NB4 (cell line): ENCODE results near the gene QSOX1.
A peak's percentile ranks its signal among the peaks of the same experiment; 100 is the strongest.

ENCODE experiments used
- DNase-seq: peaks from one replicate; pipeline ENCODE4 v3.0.0; 2010; ENCODE audit warnings: low read depth
- H3K4me3 ChIP-seq: one replicate; pipeline ENCODE4 v1.5.1; 2011; ENCODE audit warnings: mild to moderate bottlenecking, low read depth, low read length, moderate library complexity
- MYC ChIP-seq: IDR thresholded peaks from 2 replicates; pipeline ENCODE4 v1.6.1; 2011; ENCODE audit warnings: low read depth, low read length
- POLR2A ChIP-seq: IDR thresholded peaks from 2 replicates; pipeline ENCODE4 v1.6.1; 2011; ENCODE audit warnings: mild to moderate bottlenecking; ENCODE audit not compliant: insufficient read length; ENCODE audit errors: extremely low read depth
- TF ChIP-seq, protein P1 (sequence below): IDR thresholded peaks from 2 replicates; pipeline ENCODE4 v1.6.1; 2011; ENCODE audit warnings: low read depth, low read length
- TF ChIP-seq, protein P2 (sequence below): IDR thresholded peaks from one replicate; pipeline ENCODE4 v1.5.1; 2012; ENCODE audit warnings: low read depth, low read length

Gene QSOX1

DNA sequence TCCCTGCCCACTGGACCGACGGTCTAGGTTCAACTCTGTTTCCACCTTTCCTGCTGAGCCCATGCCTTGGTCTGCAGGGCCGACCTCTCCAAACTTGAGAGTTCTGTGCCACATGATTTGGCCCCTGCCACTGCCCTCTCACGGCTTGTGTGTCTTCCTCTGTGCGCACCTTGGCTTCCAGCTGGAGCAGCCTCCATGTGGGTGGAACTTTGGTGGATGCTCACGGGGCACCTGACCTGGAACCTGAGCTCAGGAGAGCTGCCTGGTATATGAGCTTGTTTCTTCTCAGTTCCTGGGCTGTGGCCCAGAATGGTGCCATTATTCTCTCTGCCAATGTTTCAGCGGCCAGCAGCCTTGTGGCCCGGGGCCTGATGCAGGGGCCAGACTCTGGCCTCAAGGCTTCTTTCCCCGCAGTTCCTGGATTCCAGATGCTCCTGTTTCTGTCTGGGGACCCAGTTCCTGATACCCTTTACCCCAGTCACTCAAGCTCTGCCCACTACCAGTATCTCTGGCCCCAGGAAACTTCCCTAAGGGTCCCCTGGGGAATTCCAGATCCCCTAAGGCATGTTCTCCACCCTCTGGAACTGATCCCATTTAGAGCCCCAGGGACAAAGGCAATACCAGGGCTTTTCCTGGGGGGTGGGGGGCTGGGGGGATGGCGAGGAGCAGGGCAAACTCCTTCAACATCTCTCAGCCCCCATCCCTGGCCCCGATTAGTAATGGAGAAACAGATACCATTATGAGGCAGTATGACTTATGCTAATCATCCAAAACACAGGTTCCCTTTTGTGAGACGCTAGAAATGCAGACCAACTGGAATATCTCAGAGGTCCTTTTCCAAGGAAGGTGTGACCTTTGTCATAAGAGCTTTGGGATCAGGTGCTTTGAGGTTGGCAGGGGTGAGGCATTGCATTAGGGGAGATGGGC lies 11.1 kb downstream of the QSOX1 start:
- TF ChIP-seq, protein P1, sequence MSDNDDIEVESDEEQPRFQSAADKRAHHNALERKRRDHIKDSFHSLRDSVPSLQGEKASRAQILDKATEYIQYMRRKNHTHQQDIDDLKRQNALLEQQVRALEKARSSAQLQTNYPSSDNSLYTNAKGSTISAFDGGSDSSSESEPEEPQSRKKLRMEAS: no peak
- TF ChIP-seq MYC (no peak), POLR2A (no peak)
- TF ChIP-seq, protein P2, sequence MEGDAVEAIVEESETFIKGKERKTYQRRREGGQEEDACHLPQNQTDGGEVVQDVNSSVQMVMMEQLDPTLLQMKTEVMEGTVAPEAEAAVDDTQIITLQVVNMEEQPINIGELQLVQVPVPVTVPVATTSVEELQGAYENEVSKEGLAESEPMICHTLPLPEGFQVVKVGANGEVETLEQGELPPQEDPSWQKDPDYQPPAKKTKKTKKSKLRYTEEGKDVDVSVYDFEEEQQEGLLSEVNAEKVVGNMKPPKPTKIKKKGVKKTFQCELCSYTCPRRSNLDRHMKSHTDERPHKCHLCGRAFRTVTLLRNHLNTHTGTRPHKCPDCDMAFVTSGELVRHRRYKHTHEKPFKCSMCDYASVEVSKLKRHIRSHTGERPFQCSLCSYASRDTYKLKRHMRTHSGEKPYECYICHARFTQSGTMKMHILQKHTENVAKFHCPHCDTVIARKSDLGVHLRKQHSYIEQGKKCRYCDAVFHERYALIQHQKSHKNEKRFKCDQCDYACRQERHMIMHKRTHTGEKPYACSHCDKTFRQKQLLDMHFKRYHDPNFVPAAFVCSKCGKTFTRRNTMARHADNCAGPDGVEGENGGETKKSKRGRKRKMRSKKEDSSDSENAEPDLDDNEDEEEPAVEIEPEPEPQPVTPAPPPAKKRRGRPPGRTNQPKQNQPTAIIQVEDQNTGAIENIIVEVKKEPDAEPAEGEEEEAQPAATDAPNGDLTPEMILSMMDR: no peak
- H3K4me3 ChIP-seq: no peak overlapping the region
- no peak for DNase-seq

DNA sequence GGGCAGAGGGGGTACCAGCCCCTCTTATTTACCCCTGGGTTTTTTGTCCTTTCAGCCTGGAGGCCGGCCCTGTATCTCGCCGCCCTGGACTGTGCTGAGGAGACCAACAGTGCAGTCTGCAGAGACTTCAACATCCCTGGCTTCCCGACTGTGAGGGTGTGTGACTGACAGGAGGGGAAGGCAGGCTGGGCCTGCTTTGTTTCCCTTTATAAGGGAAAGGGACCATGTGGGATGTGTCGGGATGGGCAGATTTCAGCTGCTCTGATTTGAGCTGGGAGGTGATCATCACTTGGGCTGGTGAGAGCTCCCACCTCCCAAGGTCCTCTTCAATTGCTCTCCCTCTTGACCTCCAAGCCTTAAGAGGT lies 11.7 kb downstream of the QSOX1 start:
- no peak overlapping the region for H3K4me3 ChIP-seq
- TF ChIP-seq POLR2A: no peak
- TF ChIP-seq, protein P2: no peak
- TF ChIP-seq MYC: no peak
- DNase-seq: no peak

DNA sequence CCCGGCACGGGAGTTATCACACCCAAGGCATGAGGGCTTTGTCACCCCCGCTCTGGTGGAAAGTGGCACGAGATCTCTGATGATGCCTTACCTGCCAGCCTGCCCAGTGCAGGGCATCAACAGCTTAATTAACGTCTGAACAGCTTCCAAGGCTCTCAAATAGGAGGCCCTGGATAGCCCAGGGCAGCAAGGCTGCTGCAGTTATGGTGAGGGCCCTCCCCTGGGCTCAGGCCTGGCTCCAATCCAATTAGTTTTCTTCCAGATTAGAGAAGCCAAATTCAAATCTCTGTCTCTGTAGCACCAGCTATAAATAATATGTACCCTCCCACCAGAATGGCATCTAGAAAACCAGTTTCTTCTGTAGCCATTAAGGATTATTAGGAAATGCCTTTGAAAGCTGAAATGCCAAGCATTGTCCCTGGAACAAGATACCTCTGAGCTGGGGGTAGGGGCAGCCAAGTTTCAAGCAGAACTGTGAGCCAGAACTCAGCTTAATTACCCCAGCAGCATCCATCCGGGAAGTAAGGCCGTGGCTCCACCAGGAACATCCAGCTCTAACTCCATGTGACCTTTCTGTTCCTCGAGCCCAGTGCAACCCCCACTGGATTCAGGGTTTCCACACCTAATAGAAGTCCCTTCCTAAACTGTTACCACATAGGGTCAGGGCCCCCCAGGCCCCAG lies 12.5 kb downstream of the QSOX1 start:
- DNase-seq: no peak
- TF ChIP-seq POLR2A (no peak), MYC (no peak)
- TF ChIP-seq, protein P1: no peak
- TF ChIP-seq, protein P2: no peak

DNA sequence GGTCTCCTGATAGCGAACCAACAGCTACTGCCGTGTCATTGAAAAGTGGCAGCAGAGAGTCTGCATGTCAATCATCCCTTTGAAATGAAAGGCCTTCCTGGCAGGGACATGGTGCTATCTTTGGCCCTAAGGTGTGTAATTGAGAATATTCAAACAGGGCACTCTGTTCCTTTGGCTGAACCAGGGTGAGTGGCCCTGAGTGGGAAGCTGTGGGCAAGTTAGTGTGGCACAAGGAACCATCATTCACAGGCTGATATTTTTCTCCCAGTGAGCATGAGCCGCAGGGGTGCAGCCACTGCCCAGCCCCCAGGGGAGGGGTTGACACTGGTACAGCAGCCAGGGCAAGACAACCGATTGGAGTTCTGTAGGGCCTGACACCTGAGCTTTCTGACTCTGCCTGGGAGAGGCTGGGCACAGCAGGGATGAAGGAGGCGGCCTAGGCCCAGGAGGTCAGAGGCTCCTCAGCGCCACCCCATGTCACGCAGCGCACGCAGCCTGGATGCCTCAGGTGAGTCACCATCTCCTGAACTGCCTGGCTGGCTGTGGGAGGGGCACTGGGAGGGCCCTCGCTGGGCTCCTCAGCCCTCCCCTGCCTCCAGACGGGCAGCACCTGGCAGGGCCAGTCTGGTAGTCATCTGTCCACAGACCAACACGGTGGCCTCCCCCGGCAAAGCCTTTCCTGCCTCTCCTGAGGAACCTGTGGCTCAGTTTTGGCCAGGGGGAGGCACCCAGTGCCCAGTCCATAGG lies 13.2 kb downstream of the QSOX1 start:
- H3K4me3 ChIP-seq: no peak overlapping the region
- TF ChIP-seq, protein P2: no peak
- TF ChIP-seq, protein P1: no peak
- TF ChIP-seq POLR2A (no peak), MYC (no peak)
- DNase-seq: peak; percentile 26

More for the DNA sequence above, 12.5 kb downstream of the QSOX1 start:
- H3K4me3 ChIP-seq: no peak overlapping the region

DNA sequence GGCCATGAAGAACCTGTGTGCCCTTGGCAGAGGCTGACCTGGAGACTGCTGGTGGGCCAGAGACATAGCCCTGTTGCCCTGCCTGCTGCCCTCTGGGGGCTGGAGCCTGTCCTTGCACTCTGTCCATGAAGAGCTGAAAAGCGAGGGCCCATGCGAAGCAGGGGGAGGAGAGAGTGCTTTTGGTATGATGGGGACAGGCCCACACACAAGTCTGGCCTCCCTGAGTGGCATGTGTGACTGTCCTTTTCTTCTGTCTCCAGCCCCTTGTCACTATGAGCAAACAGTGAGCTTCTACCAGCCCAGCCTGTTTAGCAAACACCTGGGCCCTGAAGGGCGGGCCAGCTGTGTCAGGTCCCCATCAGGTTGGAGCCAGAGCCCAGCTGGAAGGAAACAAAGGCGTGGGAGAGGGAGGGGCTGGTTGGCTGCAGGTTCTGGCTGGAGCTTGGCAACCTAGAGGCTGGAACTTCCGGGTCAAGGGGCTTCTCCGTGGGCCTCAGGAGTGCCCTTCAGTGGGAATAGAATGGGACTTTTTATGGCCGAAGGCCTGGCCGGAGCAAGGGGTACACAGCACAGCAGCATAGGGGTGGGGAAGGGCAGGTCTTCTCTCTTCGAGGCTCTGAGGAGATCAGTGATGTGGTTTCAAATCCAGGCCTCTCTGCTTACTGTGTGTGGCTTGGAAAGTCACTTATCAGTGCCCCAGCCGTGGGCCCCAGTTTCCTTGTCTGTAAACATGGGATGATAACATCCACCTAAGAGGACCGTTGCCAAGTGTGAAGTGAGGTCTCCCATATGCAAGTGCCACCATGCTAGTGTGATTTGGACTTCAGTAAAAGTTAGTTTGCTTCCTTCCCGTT lies 14.3 kb downstream of the QSOX1 start:
- TF ChIP-seq, protein P1: no peak
- TF ChIP-seq, protein P2: peak; percentile 64
- no peak overlapping the region for H3K4me3 ChIP-seq
- peak; percentile 63 for DNase-seq
